ENCODE results near the gene TMTC4.
"Not testable (repeated sequence)": the region's sequence is repeated elsewhere in the genome, so short reads cannot be mapped to it uniquely, and the experiment has no call there.

GRCh38 chr13:100577239-100577638 is 97.4 kb downstream of the TMTC4 start:
- TF ChIP-seq, protein P1, sequence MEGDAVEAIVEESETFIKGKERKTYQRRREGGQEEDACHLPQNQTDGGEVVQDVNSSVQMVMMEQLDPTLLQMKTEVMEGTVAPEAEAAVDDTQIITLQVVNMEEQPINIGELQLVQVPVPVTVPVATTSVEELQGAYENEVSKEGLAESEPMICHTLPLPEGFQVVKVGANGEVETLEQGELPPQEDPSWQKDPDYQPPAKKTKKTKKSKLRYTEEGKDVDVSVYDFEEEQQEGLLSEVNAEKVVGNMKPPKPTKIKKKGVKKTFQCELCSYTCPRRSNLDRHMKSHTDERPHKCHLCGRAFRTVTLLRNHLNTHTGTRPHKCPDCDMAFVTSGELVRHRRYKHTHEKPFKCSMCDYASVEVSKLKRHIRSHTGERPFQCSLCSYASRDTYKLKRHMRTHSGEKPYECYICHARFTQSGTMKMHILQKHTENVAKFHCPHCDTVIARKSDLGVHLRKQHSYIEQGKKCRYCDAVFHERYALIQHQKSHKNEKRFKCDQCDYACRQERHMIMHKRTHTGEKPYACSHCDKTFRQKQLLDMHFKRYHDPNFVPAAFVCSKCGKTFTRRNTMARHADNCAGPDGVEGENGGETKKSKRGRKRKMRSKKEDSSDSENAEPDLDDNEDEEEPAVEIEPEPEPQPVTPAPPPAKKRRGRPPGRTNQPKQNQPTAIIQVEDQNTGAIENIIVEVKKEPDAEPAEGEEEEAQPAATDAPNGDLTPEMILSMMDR (IDR thresholded peaks at IDR 0.05; ENCODE audit: low read depth, low read length), result not testable (repeated sequence)
- not testable (repeated sequence) for TF ChIP-seq POLR2A (IDR thresholded peaks at IDR 0.05; ENCODE audit: extremely low read depth, insufficient read length); MAX (IDR thresholded peaks at IDR 0.05; ENCODE audit: low read depth, low read length)

All from NB4 (cell line).